HFFc6 (cell line): ENCODE data around the gene RPIA. TPM values are rescaled to one million over a fixed set of nuclear protein-coding genes. Genes with fewer than 3 reads are reported as not detected.

ENCODE experiments used
- DNase-seq: peaks from one replicate; pipeline ENCODE4 v3.0.0-alpha.2; 2018
- H3K27ac Mint-ChIP-seq: 2 replicates; pipeline ENCODE4 v1.8.0; 2020; ENCODE audit warnings: mild to moderate bottlenecking, mixed read lengths
- H3K27me3 Mint-ChIP-seq: 2 replicates; pipeline ENCODE4 v1.8.0; 2021; ENCODE audit warnings: mild to moderate bottlenecking, moderate library complexity, mixed read lengths; ENCODE audit not compliant: insufficient read depth
- H3K36me3 Mint-ChIP-seq: 2 replicates; pipeline ENCODE4 v1.8.0; 2021; ENCODE audit warnings: low read depth, mixed read lengths
- H3K4me1 Mint-ChIP-seq: 2 replicates; pipeline ENCODE4 v1.8.0; 2020; ENCODE audit warnings: low read depth, mixed read lengths
- H3K4me3 Mint-ChIP-seq: 2 replicates; pipeline ENCODE4 v1.8.0; 2020; ENCODE audit warnings: mild to moderate bottlenecking, moderate library complexity, mixed read lengths
- H3K9me3 Mint-ChIP-seq: 2 replicates; pipeline ENCODE4 v1.8.0; 2020; ENCODE audit warnings: mild to moderate bottlenecking, mixed read lengths
- CTCF ChIP-seq: fragments of 200-600 bp; sonication (generic); IDR thresholded peaks from 2 replicates; pipeline ENCODE4 v1.5.0; 2021; ENCODE audit warnings: antibody characterized with exemption, mild to moderate bottlenecking
- total RNA-seq, 6 experiments: library from RNA; stranded (reverse); fragmentation: NEBNext Ultra II Directional; extraction: Animal tissue kit (Norgen Biotek cat#: 25700); gene quantifications; 2 replicates in 1 of 6; 3 replicates in 5 of 6; pipeline ENCODE4 v1.2.3, GENCODE V29; 2021

RPIA gene
- total RNA-seq, 6 experiments from 2014 or later = 10.1 to 12.2 (median 10.8) TPM

GRCh38 chr2:88656690-88657089, 34.8 kb upstream of the RPIA start:
- peak overlapping the region; percentile 88 for H3K27ac Mint-ChIP-seq
- H3K36me3 Mint-ChIP-seq = peaks cover 9% of the 10 kb centered on the region
- DNase-seq = peak; percentile 39
- no peak for TF ChIP-seq CTCF
- peaks cover 5% of the 10 kb centered on the region for H3K9me3 Mint-ChIP-seq
- peak overlapping the region; percentile 36; the same call in 1 of the 2 replicates for H3K4me3 Mint-ChIP-seq
- peaks cover 66% of the 10 kb centered on the region for H3K4me1 Mint-ChIP-seq
- H3K27me3 Mint-ChIP-seq = peaks cover 2% of the 10 kb centered on the region; the same call in 1 of the 2 replicates

- Mint-ChIP-seq H3K4me1 (peaks cover 66% of the 10 kb centered on the region), H3K36me3 (peaks cover 9% of the 10 kb centered on the region), H3K4me3 (peak overlapping the region; percentile 74), H3K27me3 (no peaks in the 10 kb centered on the region), H3K27ac (peak overlapping the region; percentile 88), H3K9me3 (peaks cover 5% of the 10 kb centered on the region)
- TF ChIP-seq CTCF = no peak
- peak; percentile 45 for DNase-seq
Observed at GRCh38 chr2:88657131-88657530, 34.3 kb upstream of the RPIA start.

- Mint-ChIP-seq H3K4me3 (peak overlapping the region; percentile 79), H3K4me1 (peaks cover 66% of the 10 kb centered on the region), H3K27me3 (peaks cover 3% of the 10 kb centered on the region; the same call in 1 of the 2 replicates), H3K27ac (peak overlapping the region; percentile 90), H3K9me3 (peaks cover 5% of the 10 kb centered on the region), H3K36me3 (peaks cover 9% of the 10 kb centered on the region)
- TF ChIP-seq CTCF = no peak
- DNase-seq = peak; percentile 58
Observed at GRCh38 chr2:88658326-88658725, 33.1 kb upstream of the RPIA start.

GRCh38 chr2:88658881-88659537, 32.5 kb upstream of the RPIA start:
- Mint-ChIP-seq H3K36me3 (peaks cover 9% of the 10 kb centered on the region), H3K27ac (peak overlapping the region; percentile 90), H3K4me3 (peak overlapping the region; percentile 79), H3K4me1 (peaks cover 63% of the 10 kb centered on the region), H3K9me3 (peaks cover 5% of the 10 kb centered on the region), H3K27me3 (peaks cover 3% of the 10 kb centered on the region; the same call in 1 of the 2 replicates)
- TF ChIP-seq CTCF = no peak
- peak; percentile 17 for DNase-seq

- H3K27ac Mint-ChIP-seq = peak overlapping the region; percentile 90
- H3K36me3 Mint-ChIP-seq = peaks cover 9% of the 10 kb centered on the region
- no peak for TF ChIP-seq CTCF
- H3K4me3 Mint-ChIP-seq = peak overlapping the region; percentile 79
- H3K9me3 Mint-ChIP-seq = peaks cover 5% of the 10 kb centered on the region
- H3K4me1 Mint-ChIP-seq = peaks cover 58% of the 10 kb centered on the region
- peaks cover 3% of the 10 kb centered on the region for H3K27me3 Mint-ChIP-seq
- peak; percentile 65 for DNase-seq
Observed at GRCh38 chr2:88659538-88659915, 31.9 kb upstream of the RPIA start.
